Osteoblast (primary cell): ENCODE measurements around the gene TLE4. TPM values are rescaled to one million over a fixed set of nuclear protein-coding genes. Genes with fewer than 3 reads are reported as not detected.

Source experiments
- DNase-seq: peaks from one replicate; pipeline ENCODE4 v3.0.0; 2011; ENCODE audit warnings: low spot score, mixed read lengths; ENCODE audit not compliant: insufficient read length; ENCODE audit errors: missing footprints
- H2AFZ ChIP-seq: 2 replicates; pipeline ENCODE4 v1.6.0; 2011; ENCODE audit warnings: mild to moderate bottlenecking, low read length
- H3K27ac ChIP-seq: 2 replicates; pipeline ENCODE4 v1.5.1; 2011; ENCODE audit warnings: mild to moderate bottlenecking, low read depth, low read length, moderate library complexity
- H3K27me3 ChIP-seq: 2 replicates; pipeline ENCODE4 v1.6.0; 2012; ENCODE audit warnings: mild to moderate bottlenecking, control low read depth, inconsistent platforms, low read length, moderate library complexity; ENCODE audit not compliant: insufficient read depth
- H3K36me3 ChIP-seq: 2 replicates; pipeline ENCODE4 v1.5.1; 2011; ENCODE audit warnings: mild to moderate bottlenecking, low read length, control low read depth, moderate library complexity; ENCODE audit not compliant: insufficient read depth
- H3K4me1 ChIP-seq: 2 replicates; pipeline ENCODE4 v1.5.1; 2011; ENCODE audit warnings: mild to moderate bottlenecking, low read length, control low read depth, moderate library complexity; ENCODE audit not compliant: insufficient read depth
- H3K4me2 ChIP-seq: 2 replicates; pipeline ENCODE4 v1.6.0; 2011; ENCODE audit warnings: mild to moderate bottlenecking, low read length; ENCODE audit not compliant: insufficient read depth
- H3K4me3 ChIP-seq: fragments of 200-600 bp; sonication (generic); 3 replicates; pipeline ENCODE4 v1.5.1; 2012; ENCODE audit warnings: mild to moderate bottlenecking, low read length, inconsistent platforms; ENCODE audit not compliant: insufficient read depth
- H3K79me2 ChIP-seq: 2 replicates; pipeline ENCODE4 v1.6.0; 2012; ENCODE audit warnings: mild to moderate bottlenecking, low read length, control low read depth, inconsistent platforms; ENCODE audit not compliant: insufficient read depth
- H3K9me3 ChIP-seq: 2 replicates; pipeline ENCODE4 v1.5.1; 2011; ENCODE audit warnings: low read depth, low read length, control low read depth
- H4K20me1 ChIP-seq: 2 replicates; pipeline ENCODE4 v1.6.0; 2012; ENCODE audit warnings: mild to moderate bottlenecking, low read length, control low read depth; ENCODE audit not compliant: insufficient read depth
- CTCF ChIP-seq: IDR thresholded peaks from 2 replicates; pipeline ENCODE4 v1.5.1; 2011; ENCODE audit warnings: mild to moderate bottlenecking, low read depth, low read length, moderate library complexity; ENCODE audit errors: extremely low read depth
- total RNA-seq: library from RNA; depleted of rRNA; stranded (reverse); fragments of >200 nt; gene quantifications from 2 replicates; pipeline ENCODE4 v1.2.3, GENCODE V29; 2012

Gene TLE4
- total RNA-seq, 1 donor = 62.2 TPM

GRCh38 chr9:79684059-79684458, 112.3 kb downstream of the TLE4 start:
- H3K36me3 ChIP-seq = no peaks in the 10 kb centered on the region
- no peak overlapping the region for H3K4me2 ChIP-seq
- no peak for DNase-seq
- H4K20me1 ChIP-seq = no peaks in the 10 kb centered on the region
- peaks cover 3% of the 10 kb centered on the region for H3K79me2 ChIP-seq
- no peaks in the 10 kb centered on the region for H3K9me3 ChIP-seq
- no peak for TF ChIP-seq CTCF
- H2AFZ ChIP-seq = no peak overlapping the region
- H3K27ac ChIP-seq = no peak overlapping the region
- H3K4me3 ChIP-seq = no peak overlapping the region
- no peaks in the 10 kb centered on the region for H3K27me3 ChIP-seq
- H3K4me1 ChIP-seq = peaks cover 34% of the 10 kb centered on the region

- no peak for TF ChIP-seq CTCF
- Histone ChIP-seq H3K4me2 (peak overlapping the region; percentile 80), H4K20me1 (no peaks in the 10 kb centered on the region), H3K36me3 (no peaks in the 10 kb centered on the region), H3K4me1 (peaks cover 34% of the 10 kb centered on the region), H3K79me2 (peaks cover 3% of the 10 kb centered on the region), H2AFZ (no peak overlapping the region), H3K27ac (peak overlapping the region; percentile 98), H3K4me3 (no peak overlapping the region), H3K9me3 (no peaks in the 10 kb centered on the region), H3K27me3 (no peaks in the 10 kb centered on the region)
- DNase-seq = no peak
Measured at GRCh38 chr9:79684711-79685575, 113.2 kb downstream of the TLE4 start.

GRCh38 chr9:79685577-79685976, 113.8 kb downstream of the TLE4 start:
- no peaks in the 10 kb centered on the region for H4K20me1 ChIP-seq
- H3K36me3 ChIP-seq = no peaks in the 10 kb centered on the region
- no peaks in the 10 kb centered on the region for H3K27me3 ChIP-seq
- no peak overlapping the region for H2AFZ ChIP-seq
- DNase-seq = no peak
- H3K4me2 ChIP-seq = peak overlapping the region; percentile 80
- peaks cover 34% of the 10 kb centered on the region for H3K4me1 ChIP-seq
- peak overlapping the region; percentile 98 for H3K27ac ChIP-seq
- peaks cover 3% of the 10 kb centered on the region for H3K79me2 ChIP-seq
- TF ChIP-seq CTCF = no peak
- no peaks in the 10 kb centered on the region for H3K9me3 ChIP-seq
- no peak overlapping the region for H3K4me3 ChIP-seq

GRCh38 chr9:79686381-79687130, 114.8 kb downstream of the TLE4 start:
- no peaks in the 10 kb centered on the region for H3K9me3 ChIP-seq
- peak overlapping the region; percentile 80 for H3K4me2 ChIP-seq
- TF ChIP-seq CTCF = peak; percentile 44
- no peak for DNase-seq
- peak overlapping the region; percentile 53 for H3K4me3 ChIP-seq
- peaks cover 5% of the 10 kb centered on the region for H3K79me2 ChIP-seq
- peak overlapping the region; percentile 25 for H2AFZ ChIP-seq
- no peaks in the 10 kb centered on the region for H3K36me3 ChIP-seq
- no peaks in the 10 kb centered on the region for H3K27me3 ChIP-seq
- H4K20me1 ChIP-seq = no peaks in the 10 kb centered on the region
- H3K4me1 ChIP-seq = peaks cover 34% of the 10 kb centered on the region
- peak overlapping the region; percentile 98 for H3K27ac ChIP-seq
